ENCODE data around the gene TTYH2. TPM values are rescaled to one million over a fixed set of nuclear protein-coding genes. Genes with fewer than 3 reads are reported as not detected.

The TTYH2 gene
- total RNA-seq, 1 donor from 2014 or later = 6.8 TPM

DNA sequence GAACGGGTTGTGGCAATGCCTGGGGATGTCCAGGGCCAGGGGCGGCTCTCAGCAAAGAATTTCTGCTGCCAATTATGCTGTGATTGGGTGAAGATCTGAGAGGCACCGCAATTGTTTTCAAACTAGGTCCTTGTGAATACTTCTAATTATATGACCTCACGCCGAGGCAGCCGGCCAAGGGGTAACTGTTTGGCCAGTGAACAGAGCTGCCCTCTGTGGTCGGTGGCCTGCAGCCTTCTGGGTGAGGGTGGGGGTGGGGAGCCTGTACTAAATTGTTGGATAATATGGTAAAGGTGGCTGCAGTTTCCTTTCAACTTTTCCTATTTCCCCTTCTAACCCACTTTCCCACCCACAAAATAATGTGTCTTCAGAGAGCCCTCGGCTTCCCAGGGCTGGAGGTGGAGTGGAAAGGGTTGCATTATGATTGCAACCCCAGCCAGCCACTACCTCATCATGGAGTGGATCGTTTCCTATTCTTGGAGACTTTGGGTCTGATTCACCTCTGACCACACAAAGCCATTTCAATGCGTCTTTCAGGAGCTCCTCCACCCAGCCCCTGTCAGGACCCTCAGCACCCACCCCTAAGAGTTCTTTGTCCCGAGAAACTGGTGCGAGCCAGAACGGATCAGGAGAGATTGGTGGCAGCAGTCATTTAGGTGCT lies 58.7 kb downstream of the TTYH2 start:
- Mint-ChIP-seq H3K27ac (ENCODE audit: unreplicated experiment) (no peak overlapping the region), H3K4me1 (ENCODE audit: unreplicated experiment) (peaks cover 20% of the 10 kb centered on the region), H3K36me3 (ENCODE audit: low read depth, unreplicated experiment) (no peaks in the 10 kb centered on the region)

GRCh38 chr17:74272731-74273201 lies 59.4 kb downstream of the TTYH2 start:
- peaks cover 11% of the 10 kb centered on the region for H3K27me3 Mint-ChIP-seq (ENCODE audit: unreplicated experiment)
- TF ChIP-seq CTCF (IDR thresholded peaks at IDR 0.05; ENCODE audit: unreplicated experiment) = no peak
- peaks cover 20% of the 10 kb centered on the region for H3K4me1 Mint-ChIP-seq (ENCODE audit: unreplicated experiment)
- H3K9me3 Mint-ChIP-seq (ENCODE audit: unreplicated experiment) = no peaks in the 10 kb centered on the region
- no peak overlapping the region for H3K4me3 Mint-ChIP-seq (ENCODE audit: unreplicated experiment)
- H3K27ac Mint-ChIP-seq (ENCODE audit: unreplicated experiment) = peak overlapping the region; percentile 64
- no peaks in the 10 kb centered on the region for H3K36me3 Mint-ChIP-seq (ENCODE audit: low read depth, unreplicated experiment)
- no peak for DNase-seq (ENCODE audit: low spot score)

More for the DNA sequence above, 58.7 kb downstream of the TTYH2 start:
- no peak for TF ChIP-seq CTCF (IDR thresholded peaks at IDR 0.05; ENCODE audit: unreplicated experiment)
- no peak for DNase-seq (ENCODE audit: low spot score)
- Mint-ChIP-seq H3K9me3 (ENCODE audit: unreplicated experiment) (no peaks in the 10 kb centered on the region), H3K4me3 (ENCODE audit: unreplicated experiment) (no peak overlapping the region), H3K27me3 (ENCODE audit: unreplicated experiment) (peaks cover 11% of the 10 kb centered on the region)

GRCh38 chr17:74274060-74274708 lies 60.8 kb downstream of the TTYH2 start, which contains the start of gene DNAI2:
TSS of gene DNAI2 (plus strand) at chr17:74274234. CDS start at chr17:74281818, 7,584 bp downstream.
- TF ChIP-seq CTCF (IDR thresholded peaks at IDR 0.05; ENCODE audit: unreplicated experiment) = no peak
- peak within 1 kb of the TSS; percentile 70 for H3K4me3 Mint-ChIP-seq (ENCODE audit: unreplicated experiment)
- H3K4me1 Mint-ChIP-seq (ENCODE audit: unreplicated experiment) = peaks cover 20% of the 10 kb centered on the region
- H3K27me3 Mint-ChIP-seq (ENCODE audit: unreplicated experiment) = peaks cover 13% of the 10 kb centered on the region
- H3K36me3 Mint-ChIP-seq (ENCODE audit: low read depth, unreplicated experiment) = no peaks in the 10 kb centered on the region
- H3K27ac Mint-ChIP-seq (ENCODE audit: unreplicated experiment) = peak within 1 kb of the TSS; percentile 85
- no peaks in the 10 kb centered on the region for H3K9me3 Mint-ChIP-seq (ENCODE audit: unreplicated experiment)
- peak; percentile 76 for DNase-seq (ENCODE audit: low spot score)

DNA sequence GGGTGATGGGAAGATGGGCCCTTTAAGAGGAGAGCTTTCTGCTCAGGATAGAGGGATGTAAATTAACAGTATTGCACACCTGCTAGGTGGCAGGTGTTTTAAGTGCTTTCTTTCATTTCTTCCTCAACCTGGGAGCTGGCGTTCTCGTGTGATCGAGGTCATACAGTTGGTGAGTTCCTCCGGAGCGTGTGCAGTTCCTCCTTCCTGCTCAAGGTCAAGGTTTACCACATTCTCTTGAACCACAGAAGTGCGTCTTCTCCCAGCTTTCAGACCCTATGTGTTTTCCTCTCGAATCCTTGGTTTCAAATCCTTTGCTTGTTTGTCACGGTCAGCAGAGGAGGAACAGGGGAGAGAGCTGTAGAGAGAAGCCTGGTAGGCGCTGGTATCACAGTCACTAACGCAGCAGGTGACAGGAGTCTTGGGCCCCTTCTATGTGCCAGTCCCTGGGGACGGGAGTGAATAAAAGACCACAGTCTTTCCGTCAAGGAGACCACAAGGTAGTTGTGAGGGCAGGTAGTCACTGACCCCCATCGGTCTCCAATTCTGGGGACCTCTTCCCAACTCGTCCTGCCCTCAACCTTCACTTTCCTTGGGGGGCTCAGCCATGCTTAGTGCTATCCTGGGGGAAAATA lies 61.5 kb downstream of the TTYH2 start:
- DNase-seq (ENCODE audit: low spot score) = no peak
- H3K27ac Mint-ChIP-seq (ENCODE audit: unreplicated experiment) = no peak overlapping the region
- no peaks in the 10 kb centered on the region for H3K36me3 Mint-ChIP-seq (ENCODE audit: low read depth, unreplicated experiment)
- H3K27me3 Mint-ChIP-seq (ENCODE audit: unreplicated experiment) = peaks cover 11% of the 10 kb centered on the region
- TF ChIP-seq CTCF (IDR thresholded peaks at IDR 0.05; ENCODE audit: unreplicated experiment) = no peak
- H3K4me1 Mint-ChIP-seq (ENCODE audit: unreplicated experiment) = peaks cover 20% of the 10 kb centered on the region
- H3K4me3 Mint-ChIP-seq (ENCODE audit: unreplicated experiment) = no peak overlapping the region
- no peaks in the 10 kb centered on the region for H3K9me3 Mint-ChIP-seq (ENCODE audit: unreplicated experiment)
